ENCODE results near the gene TSSK6.
A peak's percentile ranks its signal among the peaks of the same experiment; 100 is the strongest.

DNA sequence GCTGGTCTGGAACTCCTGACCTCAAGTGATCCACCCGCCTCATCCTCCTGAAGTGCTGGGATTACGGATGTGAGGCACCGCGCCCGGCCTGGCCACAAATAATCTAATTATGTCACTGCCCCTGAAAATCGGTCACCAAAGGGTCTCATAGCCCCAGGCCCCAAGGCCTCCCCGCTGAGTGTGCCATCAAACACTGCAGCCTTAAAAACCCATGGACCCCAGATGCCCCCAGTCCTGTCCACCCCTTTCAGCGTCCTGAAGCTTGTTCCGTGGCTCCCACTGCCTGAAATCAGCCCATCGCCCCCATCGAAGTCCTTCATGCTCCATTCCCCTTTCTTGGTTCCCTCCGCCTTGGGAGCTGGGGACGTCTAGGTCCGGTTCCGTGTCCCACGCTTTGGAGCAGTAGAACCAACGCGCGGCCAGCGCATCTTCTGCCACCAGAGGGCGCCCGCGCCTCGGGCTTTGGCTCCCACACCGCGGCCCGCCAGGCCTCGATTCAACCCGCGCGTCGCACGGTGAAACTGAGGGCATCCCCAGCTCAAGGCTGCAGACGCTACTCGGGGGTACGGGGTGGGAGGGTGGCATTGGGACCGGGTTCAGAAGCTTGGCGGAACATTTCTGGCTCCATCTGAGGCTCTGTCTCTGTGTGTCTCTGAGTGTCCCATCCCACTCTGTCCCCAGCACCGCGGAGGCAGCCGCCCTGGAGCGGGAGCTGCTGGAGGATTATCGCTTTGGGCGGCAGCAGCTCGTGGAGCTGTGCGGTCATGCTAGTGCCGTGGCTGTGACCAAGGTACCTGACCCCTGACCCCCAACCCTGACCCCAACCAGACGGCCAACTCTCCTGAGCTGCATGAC lies 16.8 kb upstream of the TSSK6 start:
- TF ChIP-seq, protein P1, sequence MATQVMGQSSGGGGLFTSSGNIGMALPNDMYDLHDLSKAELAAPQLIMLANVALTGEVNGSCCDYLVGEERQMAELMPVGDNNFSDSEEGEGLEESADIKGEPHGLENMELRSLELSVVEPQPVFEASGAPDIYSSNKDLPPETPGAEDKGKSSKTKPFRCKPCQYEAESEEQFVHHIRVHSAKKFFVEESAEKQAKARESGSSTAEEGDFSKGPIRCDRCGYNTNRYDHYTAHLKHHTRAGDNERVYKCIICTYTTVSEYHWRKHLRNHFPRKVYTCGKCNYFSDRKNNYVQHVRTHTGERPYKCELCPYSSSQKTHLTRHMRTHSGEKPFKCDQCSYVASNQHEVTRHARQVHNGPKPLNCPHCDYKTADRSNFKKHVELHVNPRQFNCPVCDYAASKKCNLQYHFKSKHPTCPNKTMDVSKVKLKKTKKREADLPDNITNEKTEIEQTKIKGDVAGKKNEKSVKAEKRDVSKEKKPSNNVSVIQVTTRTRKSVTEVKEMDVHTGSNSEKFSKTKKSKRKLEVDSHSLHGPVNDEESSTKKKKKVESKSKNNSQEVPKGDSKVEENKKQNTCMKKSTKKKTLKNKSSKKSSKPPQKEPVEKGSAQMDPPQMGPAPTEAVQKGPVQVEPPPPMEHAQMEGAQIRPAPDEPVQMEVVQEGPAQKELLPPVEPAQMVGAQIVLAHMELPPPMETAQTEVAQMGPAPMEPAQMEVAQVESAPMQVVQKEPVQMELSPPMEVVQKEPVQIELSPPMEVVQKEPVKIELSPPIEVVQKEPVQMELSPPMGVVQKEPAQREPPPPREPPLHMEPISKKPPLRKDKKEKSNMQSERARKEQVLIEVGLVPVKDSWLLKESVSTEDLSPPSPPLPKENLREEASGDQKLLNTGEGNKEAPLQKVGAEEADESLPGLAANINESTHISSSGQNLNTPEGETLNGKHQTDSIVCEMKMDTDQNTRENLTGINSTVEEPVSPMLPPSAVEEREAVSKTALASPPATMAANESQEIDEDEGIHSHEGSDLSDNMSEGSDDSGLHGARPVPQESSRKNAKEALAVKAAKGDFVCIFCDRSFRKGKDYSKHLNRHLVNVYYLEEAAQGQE (IDR thresholded peaks at IDR 0.05; ENCODE audit: low read depth), result no peak
- TF ChIP-seq RAD21 (IDR thresholded peaks at IDR 0.05; ENCODE audit: low read depth) (peak; percentile 77), TEAD4 (IDR thresholded peaks at IDR 0.05) (no peak), NFIC (IDR thresholded peaks at IDR 0.05) (no peak), YY1 (IDR thresholded peaks at IDR 0.05; ENCODE audit: low read depth) (no peak), EP300 (IDR thresholded peaks at IDR 0.05; ENCODE audit: borderline replicate concordance) (no peak)
- TF ChIP-seq, protein P2, sequence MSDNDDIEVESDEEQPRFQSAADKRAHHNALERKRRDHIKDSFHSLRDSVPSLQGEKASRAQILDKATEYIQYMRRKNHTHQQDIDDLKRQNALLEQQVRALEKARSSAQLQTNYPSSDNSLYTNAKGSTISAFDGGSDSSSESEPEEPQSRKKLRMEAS (IDR thresholded peaks at IDR 0.05), result no peak

Data from Ishikawa (cell line).